HL-60 (cell line): ENCODE data around the gene FARS2.

ENCODE experiments used
- TF ChIP-seq, protein P1 (sequence below): IDR thresholded peaks from one replicate; pipeline ENCODE4 v1.5.1; 2011; ENCODE audit warnings: low read length, control low read depth, inconsistent platforms; ENCODE audit not compliant: insufficient read depth
- TF ChIP-seq, protein P2 (sequence below): IDR thresholded peaks from 2 replicates; pipeline ENCODE4 v1.6.1; 2012; ENCODE audit warnings: low read depth; ENCODE audit not compliant: insufficient replicate concordance

DNA sequence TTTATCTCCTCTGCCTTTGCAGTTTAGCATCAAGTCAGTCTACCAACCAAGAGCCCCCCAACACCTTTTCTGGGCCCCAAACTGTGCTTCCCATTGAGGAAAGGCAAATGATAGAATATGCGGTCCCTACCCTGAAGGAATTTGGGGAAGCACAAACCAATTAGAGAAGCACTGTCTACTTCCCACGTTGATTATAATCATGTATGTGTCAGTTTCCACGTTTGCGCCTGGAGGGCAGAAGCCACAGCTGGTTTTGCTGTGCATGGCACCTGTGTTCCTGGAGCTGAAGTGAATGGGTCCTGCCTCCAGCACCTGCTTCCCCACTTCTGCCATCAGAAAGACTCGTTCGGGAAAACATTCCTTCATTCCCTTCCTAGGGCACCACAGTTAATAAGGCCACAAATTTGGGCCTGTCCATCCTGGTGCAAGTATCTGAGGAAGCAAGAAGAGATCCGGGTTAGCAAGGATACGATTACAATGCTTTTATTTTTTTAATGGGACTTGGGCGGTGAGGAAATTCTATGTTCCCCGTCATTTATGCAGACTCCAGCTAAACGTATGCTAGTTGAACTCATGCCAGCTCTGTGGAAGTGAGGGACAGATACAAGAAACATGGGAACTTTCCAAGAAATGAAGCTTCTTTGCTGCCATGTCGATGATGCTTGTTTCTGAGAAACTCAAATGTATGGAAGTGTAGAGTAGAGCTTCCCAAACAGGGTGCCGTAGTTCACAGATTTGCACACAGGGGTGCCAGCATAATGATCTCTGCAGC is 411.9 kb downstream of the FARS2 start:
- TF ChIP-seq, protein P1, sequence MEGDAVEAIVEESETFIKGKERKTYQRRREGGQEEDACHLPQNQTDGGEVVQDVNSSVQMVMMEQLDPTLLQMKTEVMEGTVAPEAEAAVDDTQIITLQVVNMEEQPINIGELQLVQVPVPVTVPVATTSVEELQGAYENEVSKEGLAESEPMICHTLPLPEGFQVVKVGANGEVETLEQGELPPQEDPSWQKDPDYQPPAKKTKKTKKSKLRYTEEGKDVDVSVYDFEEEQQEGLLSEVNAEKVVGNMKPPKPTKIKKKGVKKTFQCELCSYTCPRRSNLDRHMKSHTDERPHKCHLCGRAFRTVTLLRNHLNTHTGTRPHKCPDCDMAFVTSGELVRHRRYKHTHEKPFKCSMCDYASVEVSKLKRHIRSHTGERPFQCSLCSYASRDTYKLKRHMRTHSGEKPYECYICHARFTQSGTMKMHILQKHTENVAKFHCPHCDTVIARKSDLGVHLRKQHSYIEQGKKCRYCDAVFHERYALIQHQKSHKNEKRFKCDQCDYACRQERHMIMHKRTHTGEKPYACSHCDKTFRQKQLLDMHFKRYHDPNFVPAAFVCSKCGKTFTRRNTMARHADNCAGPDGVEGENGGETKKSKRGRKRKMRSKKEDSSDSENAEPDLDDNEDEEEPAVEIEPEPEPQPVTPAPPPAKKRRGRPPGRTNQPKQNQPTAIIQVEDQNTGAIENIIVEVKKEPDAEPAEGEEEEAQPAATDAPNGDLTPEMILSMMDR: no peak
- TF ChIP-seq, protein P2, sequence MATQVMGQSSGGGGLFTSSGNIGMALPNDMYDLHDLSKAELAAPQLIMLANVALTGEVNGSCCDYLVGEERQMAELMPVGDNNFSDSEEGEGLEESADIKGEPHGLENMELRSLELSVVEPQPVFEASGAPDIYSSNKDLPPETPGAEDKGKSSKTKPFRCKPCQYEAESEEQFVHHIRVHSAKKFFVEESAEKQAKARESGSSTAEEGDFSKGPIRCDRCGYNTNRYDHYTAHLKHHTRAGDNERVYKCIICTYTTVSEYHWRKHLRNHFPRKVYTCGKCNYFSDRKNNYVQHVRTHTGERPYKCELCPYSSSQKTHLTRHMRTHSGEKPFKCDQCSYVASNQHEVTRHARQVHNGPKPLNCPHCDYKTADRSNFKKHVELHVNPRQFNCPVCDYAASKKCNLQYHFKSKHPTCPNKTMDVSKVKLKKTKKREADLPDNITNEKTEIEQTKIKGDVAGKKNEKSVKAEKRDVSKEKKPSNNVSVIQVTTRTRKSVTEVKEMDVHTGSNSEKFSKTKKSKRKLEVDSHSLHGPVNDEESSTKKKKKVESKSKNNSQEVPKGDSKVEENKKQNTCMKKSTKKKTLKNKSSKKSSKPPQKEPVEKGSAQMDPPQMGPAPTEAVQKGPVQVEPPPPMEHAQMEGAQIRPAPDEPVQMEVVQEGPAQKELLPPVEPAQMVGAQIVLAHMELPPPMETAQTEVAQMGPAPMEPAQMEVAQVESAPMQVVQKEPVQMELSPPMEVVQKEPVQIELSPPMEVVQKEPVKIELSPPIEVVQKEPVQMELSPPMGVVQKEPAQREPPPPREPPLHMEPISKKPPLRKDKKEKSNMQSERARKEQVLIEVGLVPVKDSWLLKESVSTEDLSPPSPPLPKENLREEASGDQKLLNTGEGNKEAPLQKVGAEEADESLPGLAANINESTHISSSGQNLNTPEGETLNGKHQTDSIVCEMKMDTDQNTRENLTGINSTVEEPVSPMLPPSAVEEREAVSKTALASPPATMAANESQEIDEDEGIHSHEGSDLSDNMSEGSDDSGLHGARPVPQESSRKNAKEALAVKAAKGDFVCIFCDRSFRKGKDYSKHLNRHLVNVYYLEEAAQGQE: no peak
